Measurements from ENCODE around the gene RAB19.

DNA sequence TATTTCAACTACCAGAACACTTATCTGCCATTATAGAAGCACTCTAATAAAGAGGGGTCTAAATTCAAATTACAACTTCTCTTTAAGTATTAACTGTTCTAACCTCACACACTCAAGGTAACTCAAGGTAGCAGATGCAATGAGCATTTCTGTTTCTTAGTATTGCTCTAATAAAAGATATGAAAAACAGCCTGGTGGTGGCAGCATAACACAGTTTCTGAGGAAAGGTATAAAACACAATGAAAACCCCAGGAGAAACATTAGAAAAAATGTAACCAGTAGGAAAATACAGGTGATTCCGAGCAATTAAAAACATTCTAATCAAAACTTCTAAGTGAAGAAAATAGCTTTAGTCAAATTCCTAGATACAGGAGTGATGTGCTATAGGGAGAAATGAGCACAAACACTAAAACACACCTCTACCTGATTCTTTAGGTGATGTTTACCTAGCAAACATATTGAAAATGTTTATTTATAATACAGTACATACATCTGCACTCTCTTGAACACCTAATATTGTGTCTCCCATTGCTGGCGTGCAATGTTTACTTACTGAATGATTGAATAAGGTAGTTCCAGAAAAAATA lies 72.0 kb downstream of the RAB19 start:
- TF ChIP-seq, protein P1, sequence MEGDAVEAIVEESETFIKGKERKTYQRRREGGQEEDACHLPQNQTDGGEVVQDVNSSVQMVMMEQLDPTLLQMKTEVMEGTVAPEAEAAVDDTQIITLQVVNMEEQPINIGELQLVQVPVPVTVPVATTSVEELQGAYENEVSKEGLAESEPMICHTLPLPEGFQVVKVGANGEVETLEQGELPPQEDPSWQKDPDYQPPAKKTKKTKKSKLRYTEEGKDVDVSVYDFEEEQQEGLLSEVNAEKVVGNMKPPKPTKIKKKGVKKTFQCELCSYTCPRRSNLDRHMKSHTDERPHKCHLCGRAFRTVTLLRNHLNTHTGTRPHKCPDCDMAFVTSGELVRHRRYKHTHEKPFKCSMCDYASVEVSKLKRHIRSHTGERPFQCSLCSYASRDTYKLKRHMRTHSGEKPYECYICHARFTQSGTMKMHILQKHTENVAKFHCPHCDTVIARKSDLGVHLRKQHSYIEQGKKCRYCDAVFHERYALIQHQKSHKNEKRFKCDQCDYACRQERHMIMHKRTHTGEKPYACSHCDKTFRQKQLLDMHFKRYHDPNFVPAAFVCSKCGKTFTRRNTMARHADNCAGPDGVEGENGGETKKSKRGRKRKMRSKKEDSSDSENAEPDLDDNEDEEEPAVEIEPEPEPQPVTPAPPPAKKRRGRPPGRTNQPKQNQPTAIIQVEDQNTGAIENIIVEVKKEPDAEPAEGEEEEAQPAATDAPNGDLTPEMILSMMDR (conservative IDR thresholded peaks at IDR 0.05): peak; percentile 90
- TF ChIP-seq ZFX (IDR thresholded peaks at IDR 0.05): no peak

Data from C4-2B (cell line).